Smooth muscle cell of the brain vasculature (primary cell): ENCODE results near the gene RIPK4.
"Not testable (repeated sequence)": the region's sequence is repeated elsewhere in the genome, so short reads cannot be mapped to it uniquely, and the experiment has no call there.

Source experiments
- DNase-seq: peaks from one replicate; pipeline ENCODE4 v3.0.0-alpha.2; 2012; ENCODE audit warnings: low read depth, low spot score

Gene RIPK4

DNA sequence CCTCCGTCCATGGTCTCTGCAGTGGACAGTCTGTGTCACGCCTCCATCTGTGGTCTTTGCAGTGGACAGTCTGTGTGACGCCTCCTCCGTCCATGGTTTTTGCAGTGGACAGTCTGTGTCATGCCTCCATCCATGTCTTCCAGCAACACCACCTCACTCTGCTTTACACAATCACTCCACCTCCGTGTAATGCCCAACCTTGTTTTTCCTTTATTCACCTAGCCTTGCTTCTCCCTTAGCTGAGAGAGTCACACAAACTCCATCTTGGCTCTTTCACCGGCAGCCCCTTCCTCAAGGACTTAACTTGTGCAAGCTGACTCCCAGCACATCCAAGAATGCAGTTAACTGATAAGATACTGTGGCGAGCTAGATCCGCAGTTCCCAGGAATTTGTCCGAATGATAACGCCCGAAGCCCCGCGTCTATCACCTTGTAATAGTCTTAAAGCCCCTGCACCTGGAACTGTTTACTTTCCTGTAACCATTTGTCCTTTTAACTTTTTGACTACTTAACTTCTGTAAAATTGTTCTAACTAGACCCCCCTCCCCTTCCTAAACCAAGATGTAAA lies 52.5 kb downstream of the RIPK4 start:
- DNase-seq = not testable (repeated sequence)

DNA sequence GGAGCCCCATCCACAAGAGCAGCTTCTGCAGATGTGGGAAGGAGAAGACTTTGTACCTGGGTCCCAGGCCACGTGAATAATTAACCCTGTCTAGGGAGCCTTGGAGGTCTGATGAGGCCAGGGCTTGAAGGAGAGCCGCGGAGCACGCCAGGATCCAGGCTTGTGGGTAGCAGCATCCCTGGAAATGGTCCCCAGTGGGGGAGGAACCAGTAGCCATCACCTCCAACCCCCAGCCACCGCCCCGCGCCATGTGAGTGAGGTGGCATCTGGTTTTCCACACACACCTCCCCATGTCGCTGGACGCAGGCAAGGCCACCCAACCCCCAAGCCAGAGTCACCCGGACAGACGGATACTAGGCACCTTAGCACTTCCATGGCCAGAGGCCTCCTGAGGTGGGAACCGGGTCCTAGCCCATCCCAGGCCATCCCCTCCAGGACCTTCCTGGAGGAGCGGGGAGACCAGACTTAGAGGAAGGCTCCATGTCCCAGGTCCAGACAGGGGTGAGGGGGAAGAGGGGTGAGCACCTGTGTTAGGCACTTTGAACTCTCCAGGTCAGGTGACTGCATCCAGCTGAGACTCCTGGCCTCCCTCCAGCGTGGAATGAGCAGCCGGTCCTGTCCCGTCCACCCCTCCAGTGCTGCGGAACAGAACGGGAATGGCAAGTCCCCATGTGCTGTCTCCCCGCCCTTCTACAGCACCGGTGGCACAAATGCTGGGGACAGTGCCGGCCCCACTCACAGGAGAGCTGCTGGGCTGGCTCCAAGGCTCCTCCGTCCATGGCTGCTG lies 53.2 kb downstream of the RIPK4 start:
- DNase-seq = no peak

DNA sequence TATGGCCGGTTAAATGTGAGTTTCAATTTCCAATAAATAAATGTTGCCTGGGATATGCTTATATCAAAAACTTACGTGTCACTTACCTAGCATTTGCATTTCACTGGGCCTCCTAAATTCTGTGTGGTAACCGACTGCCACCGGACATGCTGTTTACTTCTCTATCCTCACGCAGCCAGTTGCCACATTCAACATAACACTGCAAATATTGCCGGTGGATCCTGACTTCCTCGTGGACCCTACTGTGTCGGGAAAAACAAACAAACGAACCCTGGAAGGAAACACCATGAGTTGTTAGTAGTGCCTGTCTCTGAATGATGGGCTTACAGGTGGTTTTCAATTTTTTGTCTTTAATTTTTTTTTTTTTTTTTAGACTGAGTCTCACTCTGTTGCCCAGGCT lies 54.1 kb downstream of the RIPK4 start:
- no peak for DNase-seq

DNA sequence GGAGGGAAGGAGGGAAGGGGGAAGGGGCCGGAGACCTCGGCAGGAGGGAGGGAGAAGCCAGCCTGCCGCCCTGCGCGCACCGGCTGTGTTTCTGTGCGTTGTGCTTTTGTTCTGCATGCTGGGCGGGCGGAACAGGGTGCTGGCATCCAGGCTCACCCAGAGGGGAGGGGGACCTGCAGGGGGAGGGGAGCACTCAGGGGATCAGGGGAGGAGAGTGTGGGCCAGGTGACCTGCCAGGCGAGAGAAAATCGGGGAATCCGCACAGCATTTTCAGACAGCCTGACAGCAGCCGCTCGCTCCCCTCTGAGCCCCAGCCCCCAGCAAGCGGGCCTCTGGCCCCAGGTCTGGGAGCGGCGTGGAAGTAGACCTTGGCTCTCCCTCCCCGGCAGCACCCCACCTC lies 54.7 kb downstream of the RIPK4 start:
- DNase-seq = no peak

DNA sequence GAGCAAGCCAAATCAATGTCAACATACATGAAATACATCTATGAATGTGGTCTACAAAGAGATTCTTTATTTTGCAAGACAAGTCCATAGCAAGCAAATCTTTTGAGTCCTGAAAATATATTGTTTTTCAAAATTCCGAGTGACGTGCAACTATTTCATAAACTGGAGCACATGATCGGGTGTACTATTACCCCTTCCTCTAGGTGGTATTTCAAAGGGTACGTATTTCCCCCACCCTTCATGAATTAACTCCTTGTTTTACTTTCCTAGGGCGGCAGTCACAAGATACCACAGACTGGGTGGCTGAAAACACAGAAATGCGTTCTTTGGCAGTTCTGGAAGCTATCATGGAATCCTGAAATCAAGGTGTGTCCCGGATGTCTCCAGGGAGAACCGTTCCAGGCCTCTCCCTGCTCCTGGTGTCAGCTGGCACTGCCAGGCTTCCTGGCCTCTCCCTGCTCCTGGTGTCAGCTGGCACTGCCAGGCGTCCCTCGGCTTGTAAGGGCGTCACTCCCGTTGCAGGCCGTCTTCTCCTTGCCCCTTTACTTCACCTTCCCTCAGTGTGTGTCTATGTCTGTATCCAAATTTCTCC lies 55.3 kb downstream of the RIPK4 start:
- no peak for DNase-seq

DNA sequence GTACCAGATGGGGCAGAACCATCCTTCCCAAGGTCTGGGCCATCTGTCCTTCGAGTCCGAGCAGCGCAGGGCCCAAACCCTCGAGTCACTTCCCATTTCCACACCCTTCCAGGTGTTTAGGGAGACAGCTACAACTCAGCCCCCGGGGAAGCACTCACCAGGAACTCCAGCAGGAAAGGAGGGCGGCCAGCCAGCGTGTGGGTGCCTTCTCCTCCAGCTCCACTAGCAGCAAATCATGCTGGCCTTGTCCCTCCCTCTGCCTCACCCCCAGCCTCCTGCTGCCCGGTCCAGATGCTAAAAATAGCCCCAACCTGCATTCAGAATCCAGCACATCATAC lies 56.1 kb downstream of the RIPK4 start:
- DNase-seq = no peak

DNA sequence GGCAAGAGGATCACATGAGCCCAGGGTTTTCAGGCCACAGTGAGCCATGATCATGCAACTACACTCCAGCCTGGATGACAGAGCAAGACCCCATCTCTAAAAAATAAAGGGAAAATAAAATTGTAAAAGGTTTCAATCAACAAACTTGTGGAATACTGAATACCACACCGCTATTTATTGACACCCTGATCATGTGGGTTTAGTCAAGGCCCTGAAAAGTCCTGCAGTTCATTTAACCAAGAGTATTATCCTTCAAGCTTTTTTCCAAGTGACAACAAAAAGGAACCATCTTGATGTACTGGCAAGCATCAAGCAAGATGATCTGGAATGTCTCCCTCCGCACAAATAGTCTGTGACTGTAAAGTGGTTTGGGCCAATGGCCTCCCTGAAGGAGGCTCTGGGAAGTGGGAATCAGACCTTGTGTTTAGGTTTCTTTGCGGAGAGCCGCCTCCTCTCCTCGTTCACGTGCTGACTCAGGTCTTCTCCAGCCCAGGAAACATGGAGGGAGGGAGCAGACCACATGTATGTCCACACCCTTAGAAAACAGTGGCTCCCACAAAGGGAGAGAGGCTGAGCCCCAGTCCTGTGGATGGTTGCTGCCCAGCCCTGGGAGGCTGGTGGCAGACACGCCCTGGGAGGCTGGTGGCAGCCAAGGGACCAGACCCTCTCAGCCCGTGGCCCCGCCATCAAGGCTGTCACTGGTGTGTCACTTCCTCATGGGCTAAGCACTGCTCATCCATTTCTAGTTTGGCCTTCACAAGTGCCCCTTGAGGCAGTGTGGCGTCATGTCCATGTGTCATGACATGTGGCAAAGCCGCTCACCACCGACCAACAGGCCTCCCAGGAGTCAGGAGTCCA lies 56.7 kb downstream of the RIPK4 start:
- DNase-seq = no peak

DNA sequence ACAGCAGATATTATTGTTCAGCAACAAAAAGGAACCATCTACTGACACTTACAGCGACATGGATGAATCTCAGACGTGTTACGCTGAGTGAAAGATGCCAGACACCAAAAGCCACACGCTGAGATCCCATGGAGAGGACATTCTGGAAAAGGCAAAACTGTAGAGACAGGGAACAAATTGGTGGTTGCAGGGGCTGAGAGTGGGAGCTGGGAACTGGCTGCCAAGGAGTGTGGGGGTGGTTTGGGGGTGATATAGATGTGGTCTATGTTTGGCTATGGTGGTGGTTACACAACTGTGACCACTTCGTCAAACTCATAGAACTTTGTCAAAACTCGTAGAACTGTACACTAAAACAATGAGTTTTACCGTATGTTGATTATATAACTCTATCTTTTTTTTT lies 57.7 kb downstream of the RIPK4 start:
- no peak for DNase-seq

DNA sequence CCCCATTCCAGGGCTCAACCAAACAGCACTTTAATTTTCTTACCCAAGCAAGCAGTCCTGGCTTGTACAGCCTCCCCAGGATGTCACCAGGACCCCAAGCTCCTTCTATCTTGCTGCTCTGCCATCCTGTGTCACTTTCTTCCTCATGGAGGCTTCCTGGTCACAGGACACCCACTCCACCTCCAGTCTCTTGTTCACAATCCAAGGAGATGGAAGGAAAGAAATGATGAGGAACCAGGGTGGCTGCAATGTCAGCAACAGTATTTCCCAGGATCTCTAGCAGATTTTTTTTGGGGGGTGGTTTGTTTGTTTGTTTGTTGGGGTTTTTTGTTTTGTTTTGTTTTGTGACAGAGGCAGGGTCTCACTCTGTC lies 58.9 kb downstream of the RIPK4 start:
- no peak for DNase-seq

DNA sequence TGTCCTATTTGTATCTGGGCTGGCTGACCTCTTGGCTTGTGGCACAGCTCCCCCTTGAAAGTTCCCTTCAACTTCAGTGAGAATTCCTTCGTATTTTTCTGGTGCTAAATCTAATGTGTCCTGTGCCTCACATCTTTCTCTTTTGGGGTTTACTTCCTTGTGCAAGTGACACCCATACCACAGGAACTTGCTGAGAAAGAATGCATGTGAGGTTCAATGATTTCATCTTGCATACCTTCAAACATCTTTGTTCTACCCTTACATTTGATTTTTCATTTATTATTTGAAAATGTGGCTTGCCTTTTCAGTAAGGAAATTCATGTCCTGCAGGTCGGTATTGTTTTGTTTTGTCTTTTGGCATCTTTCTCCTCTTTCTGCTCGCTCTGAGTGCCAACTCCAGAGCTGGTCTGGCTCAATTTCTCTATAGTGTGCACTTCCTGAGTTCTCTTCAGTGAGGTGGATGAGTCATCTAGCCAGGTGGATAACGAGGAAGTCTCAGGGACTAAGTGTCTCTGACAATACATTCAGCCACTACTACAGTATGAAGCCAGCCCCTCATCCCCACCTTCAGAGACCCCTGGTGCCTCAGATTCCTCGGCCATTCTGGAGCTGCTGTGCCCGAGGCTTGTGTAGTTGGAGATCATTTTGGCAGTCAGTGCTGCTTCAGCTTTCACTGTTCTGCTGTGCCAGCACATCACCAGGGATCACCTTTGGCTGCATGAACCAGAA lies 59.5 kb downstream of the RIPK4 start:
- no peak for DNase-seq

DNA sequence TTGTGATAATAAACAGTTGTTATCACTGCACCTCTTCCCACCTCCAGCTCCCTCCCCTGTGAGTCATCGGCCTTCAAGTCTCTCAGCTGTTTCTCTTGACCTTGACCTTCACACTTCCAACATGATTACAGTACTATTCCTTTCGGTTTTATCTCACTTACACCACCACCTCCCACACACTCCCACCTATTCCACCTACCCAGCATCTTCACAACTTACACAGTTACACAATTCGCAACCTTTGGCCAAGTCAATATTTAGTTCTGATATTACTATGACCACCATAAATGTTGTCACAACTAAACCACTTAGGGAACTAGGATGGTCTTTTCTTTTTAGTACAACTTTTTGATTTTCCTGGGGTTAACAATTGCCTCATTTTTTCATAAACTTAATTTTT lies 60.2 kb downstream of the RIPK4 start:
- DNase-seq = no peak

DNA sequence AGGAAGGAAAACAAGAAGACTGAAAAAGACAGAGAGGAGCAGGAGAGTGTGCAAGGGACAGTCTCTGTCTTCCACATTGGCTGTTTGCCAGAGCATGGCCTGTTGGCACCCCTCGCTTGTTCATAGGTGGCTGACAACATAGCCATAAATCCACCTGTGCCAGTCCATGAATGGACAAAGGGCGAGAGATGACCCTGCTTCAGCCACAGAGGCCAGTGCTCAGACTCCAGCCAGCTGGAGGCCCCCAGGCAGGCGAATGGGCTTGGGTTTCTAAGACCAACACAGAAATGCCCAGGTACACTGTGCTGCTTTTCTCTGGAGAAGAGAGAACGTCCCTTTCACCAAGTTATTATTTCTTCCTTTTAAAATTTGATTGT lies 60.6 kb downstream of the RIPK4 start:
- no peak for DNase-seq

DNA sequence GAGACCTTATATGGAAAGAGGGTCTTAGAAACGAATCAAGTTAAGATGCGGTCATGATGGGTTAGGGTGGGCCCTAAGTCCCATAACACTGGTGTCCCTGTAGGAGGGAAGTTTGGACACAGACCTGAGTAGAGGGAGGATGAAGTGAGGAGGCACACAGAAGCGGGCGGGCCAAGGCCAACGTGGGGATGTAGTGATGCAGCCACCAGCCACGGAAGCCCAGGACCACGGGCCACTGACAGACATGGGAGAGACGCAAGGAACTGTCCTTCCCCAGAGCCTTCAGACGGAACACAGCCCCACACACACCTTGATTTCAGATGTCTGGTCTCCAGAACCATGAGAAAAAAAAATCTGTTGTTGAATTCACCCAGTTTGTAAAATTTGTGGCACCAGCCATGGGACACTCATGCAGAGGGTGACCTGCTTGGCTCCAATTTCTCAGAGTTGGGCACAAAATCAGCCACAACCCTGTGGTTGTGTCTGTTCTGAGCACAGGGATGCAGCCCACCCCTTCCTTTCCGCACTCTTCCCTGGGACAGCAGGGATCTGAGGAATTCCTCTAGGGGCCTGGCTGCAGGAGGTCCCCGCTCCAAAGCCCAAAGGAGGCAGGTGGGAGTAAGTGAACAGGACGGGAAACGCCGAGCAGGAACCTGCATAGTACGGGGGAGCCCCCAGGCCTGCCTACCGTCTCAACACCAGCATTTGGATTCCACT lies 61.1 kb downstream of the RIPK4 start:
- no peak for DNase-seq

DNA sequence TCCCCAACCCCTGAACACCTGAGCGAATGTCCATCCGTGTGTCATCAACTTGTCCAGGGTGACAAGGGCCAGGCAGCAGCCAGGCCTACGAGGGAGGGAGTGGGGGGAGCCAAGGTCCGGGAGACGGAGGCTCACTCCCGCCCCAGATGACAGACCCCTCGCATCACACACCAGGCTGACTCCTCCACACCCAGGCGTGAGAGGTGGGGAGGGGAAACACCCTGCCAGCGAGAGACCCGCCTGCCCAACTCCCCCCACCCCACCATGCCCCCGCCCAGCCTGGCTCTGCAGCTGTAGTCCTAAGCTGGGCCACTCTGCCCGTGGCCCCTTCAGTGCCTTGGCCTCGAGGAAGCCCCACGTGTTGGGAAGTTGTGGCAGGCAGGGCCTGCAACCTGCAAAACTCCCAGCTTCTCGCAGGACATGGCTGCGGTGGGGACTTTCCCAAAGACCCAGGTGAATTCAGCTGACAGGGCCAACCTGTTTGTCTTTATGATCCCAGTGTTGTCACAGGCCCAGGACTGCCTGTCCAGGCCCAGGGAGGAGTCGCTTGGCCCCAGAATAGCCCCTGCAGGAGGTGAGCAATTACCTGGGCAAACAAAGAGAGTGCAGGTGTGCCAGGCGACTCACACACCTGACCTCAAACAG lies 62.9 kb downstream of the RIPK4 start:
- DNase-seq = no peak

DNA sequence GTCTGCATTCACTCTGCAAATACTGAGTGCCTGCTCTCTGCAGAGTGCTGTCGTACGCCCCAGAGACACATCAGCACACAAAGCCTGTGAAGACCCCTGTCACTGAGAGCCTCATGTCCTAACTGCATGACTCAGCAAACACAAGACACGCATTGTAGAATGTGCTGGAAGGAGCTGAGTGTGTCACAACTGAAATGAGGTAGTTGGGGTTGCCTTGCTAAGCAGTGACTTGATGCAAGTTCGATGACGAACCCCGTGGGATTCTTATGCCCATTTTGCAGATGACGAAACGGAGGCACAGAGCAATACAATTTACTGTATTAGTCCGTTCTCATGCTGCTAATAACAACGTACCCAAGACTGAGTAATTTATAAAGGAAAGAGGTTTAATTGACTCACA lies 65.1 kb downstream of the RIPK4 start:
- no peak for DNase-seq

DNA sequence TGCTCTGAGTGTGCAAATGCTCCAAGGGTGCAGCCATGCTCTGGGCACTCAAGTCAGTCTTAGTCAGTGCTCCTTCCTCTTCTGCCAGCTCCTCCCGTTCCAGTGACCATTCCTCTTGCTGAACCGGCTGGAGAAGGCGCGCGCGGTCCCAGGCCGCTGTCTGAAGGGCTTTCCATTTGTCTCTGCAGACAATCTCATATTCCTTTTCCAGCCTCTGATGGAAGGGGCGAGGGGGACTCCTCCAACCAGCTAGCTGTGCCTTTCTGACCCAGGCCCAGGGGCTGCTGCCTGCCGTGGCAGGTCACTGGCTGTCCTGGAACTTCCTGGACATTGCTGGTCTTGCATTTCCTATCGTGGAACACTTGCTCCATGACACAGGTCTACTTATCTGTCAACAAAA lies 67.5 kb downstream of the RIPK4 start:
- DNase-seq = no peak

DNA sequence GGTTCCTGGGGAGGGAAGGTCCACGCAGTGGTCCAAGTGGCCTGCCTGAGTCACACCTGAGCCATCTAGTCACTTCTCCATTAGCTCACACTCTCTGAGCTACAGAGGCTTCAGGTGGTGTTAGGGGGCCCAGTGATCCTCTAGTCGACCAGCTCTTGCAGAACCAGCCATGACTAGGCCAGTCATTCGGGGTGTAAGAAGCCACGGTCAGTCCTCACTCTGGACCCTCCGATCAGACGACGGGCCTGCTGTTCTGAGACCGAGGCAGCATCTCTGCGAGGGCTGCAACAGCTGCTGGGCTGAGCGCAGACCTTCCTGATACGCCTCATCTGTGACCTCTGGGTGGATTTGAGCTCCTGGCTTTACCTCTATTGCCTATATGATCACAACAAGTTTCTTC lies 68.8 kb downstream of the RIPK4 start:
- no peak for DNase-seq

DNA sequence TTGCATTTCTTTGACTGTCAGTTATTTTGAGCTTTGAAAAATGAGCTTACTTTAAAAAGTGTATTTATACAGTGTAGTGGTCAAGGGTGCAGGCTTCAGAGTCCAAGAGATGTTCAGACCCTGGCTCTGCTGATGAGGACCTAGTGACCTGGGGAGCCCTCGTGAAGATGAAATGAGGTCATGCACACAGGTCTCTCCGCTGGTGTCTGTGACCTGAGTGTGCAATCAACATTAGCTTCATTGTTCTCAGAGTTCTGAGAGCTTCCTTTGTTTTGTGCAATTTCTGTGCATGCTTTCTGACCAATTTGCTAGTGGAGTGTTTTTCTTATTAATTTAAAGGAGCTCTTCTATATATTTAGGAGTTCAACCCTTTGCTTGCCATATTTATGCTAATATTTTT lies 71.3 kb downstream of the RIPK4 start:
- no peak for DNase-seq

DNA sequence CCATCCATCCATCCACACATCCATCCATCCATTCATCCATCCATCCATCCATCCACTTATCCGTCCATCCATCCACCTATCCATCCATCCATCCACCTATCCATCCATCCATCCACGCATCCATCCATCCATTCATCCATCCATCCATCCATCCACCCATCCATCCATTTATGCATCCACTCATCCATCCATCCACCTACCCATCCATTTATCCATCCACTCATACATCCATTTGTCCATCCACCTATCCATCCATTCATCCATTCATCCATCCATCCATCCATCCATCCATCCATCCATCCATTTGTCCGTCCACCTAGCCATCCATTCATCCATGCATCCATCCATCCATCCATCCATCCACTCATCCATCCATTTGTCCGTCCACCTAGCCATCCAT lies 72.8 kb downstream of the RIPK4 start:
- DNase-seq = not testable (repeated sequence)

DNA sequence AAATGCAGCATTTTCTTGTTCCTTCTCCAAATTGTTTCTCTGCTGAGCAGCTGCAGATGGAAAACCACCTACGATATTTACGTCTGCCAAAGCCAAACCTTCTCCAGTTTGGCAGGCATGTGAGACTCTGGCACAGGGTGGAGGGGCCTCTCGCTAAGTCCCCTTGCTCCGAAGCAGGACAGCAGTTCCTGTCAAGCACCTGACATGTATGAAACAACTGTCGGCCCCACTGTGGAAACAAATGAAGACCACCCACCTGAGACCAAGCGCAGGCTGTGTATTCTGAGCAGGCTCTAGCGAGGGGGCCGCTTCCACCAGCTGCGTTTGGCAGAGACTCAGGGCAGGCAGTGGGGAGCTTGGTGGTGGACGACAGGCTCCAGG lies 74.7 kb downstream of the RIPK4 start:
- no peak for DNase-seq
